ENCODE results near the gene ADAMTS7. TPM values are rescaled to one million over a fixed set of nuclear protein-coding genes. Genes with fewer than 3 reads are reported as not detected.

The ADAMTS7 gene, protein sequence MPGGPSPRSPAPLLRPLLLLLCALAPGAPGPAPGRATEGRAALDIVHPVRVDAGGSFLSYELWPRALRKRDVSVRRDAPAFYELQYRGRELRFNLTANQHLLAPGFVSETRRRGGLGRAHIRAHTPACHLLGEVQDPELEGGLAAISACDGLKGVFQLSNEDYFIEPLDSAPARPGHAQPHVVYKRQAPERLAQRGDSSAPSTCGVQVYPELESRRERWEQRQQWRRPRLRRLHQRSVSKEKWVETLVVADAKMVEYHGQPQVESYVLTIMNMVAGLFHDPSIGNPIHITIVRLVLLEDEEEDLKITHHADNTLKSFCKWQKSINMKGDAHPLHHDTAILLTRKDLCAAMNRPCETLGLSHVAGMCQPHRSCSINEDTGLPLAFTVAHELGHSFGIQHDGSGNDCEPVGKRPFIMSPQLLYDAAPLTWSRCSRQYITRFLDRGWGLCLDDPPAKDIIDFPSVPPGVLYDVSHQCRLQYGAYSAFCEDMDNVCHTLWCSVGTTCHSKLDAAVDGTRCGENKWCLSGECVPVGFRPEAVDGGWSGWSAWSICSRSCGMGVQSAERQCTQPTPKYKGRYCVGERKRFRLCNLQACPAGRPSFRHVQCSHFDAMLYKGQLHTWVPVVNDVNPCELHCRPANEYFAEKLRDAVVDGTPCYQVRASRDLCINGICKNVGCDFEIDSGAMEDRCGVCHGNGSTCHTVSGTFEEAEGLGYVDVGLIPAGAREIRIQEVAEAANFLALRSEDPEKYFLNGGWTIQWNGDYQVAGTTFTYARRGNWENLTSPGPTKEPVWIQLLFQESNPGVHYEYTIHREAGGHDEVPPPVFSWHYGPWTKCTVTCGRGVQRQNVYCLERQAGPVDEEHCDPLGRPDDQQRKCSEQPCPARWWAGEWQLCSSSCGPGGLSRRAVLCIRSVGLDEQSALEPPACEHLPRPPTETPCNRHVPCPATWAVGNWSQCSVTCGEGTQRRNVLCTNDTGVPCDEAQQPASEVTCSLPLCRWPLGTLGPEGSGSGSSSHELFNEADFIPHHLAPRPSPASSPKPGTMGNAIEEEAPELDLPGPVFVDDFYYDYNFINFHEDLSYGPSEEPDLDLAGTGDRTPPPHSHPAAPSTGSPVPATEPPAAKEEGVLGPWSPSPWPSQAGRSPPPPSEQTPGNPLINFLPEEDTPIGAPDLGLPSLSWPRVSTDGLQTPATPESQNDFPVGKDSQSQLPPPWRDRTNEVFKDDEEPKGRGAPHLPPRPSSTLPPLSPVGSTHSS (N-terminal part only)
- polyA plus RNA-seq (2013): 11.3 and 12.3 TPM in 2 replicates

DNA sequence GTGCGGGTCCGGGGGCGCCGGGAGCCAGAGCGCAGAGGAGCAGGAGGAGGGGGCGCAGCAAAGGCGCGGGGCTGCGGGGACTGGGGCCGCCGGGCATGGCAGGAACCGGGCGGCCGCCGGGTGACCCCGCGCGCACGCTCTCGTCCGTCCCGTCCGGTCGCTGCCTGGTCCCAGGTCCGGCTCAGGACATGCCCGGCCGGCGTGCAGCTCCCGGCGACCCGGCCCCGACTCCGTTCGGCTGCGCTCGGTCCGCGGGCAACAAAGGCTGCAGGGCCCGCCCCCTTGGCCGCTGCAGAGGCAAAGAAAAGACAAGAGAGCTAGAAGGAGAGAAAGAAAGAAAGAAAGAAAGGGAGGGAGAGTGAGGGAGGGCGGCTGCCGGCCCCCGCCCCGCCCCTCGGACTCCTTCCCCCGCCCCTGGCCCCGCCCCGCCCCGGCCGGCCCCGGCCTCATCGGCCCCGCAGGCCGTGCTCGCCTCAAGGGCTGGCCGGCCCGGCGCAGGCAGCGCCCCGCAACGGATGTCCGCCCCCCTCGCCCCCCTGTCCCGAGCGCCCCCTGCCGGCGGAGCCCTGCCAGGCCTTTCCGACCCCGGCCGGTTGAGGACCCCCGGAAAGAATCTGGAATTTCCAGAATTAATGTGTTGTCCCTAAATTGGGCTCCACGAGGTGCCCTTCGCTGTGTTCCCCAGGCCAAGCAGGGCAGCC, at the start of gene ADAMTS7:
TSS of gene ADAMTS7 (minus strand) at position 341 of the 701 bp plus-strand sequence. CDS start at position 97, 244 bp downstream.
- H4K91ac ChIP-seq (ENCODE audit: low read depth, low read length): peak within 1 kb of the TSS; percentile 73
- peaks cover 9% of the 10 kb centered on the region for H3K79me1 ChIP-seq (ENCODE audit: low read length)
- peaks cover 20% of the 10 kb centered on the region for H3K27me3 ChIP-seq (ENCODE audit: insufficient read depth, low read length)
- peak within 1 kb of the TSS; percentile 3 for H2AK5ac ChIP-seq (ENCODE audit: low read length)
- H3K9me3 ChIP-seq (ENCODE audit: insufficient read depth, low read depth, low read length): peaks cover 2% of the 10 kb centered on the region
- H3K23ac ChIP-seq (ENCODE audit: low read length): no peak within 1 kb of the TSS
- H2AFZ ChIP-seq (ENCODE audit: insufficient read depth, low read length, poor library complexity): peak within 1 kb of the TSS; percentile 96
- peak in 1 of 2 donors; percentile 44 for DNase-seq
- WGBS (ENCODE audit: extremely low coverage, insufficient coverage, insufficient read length): no CpG with 5 or more reads among the region's 73 CpGs
- H3K4me1 ChIP-seq (ENCODE audit: control insufficient read depth in 1 of 2, insufficient read depth in 2 of 2, low read length in 2 of 2): peaks cover 4 to 9% of the 10 kb centered on the region in 2 experiments
- H2BK12ac ChIP-seq (ENCODE audit: low read length): peak within 1 kb of the TSS; percentile 70
- H3K27ac ChIP-seq (ENCODE audit: low read depth, low read length): peak within 1 kb of the TSS; percentile 43
- H3K79me2 ChIP-seq (ENCODE audit: control insufficient read depth, insufficient read depth, low read length, poor library complexity): no peaks in the 10 kb centered on the region
- H4K8ac ChIP-seq (ENCODE audit: low read depth, low read length): peak within 1 kb of the TSS; percentile 84
- H3K14ac ChIP-seq (ENCODE audit: low read length): peak within 1 kb of the TSS; percentile 69
- H3K4ac ChIP-seq (ENCODE audit: low read depth, low read length): peak within 1 kb of the TSS; percentile 29
- H3K4me2 ChIP-seq (ENCODE audit: low read length): peak within 1 kb of the TSS; percentile 96
- H3K4me3 ChIP-seq (ENCODE audit: low read depth, low read length): peak within 1 kb of the TSS; percentile 82
- H3K36me3 ChIP-seq (ENCODE audit: control insufficient read depth in 1 of 2, insufficient read depth in 2 of 2, low read length in 2 of 2): no peaks in the 10 kb centered on the region
- H2BK5ac ChIP-seq (ENCODE audit: low read depth, low read length, poor library complexity): no peak within 1 kb of the TSS
- peak within 1 kb of the TSS; percentile 57 for H3K18ac ChIP-seq (ENCODE audit: low read length)
- peak within 1 kb of the TSS; percentile 81 for H3K9ac ChIP-seq (ENCODE audit: low read length)
- H4K12ac ChIP-seq (ENCODE audit: low read depth, low read length): peak within 1 kb of the TSS; percentile 87
- peak within 1 kb of the TSS; percentile 61 for H2BK120ac ChIP-seq (ENCODE audit: insufficient read depth, low read length, poor library complexity)

DNA sequence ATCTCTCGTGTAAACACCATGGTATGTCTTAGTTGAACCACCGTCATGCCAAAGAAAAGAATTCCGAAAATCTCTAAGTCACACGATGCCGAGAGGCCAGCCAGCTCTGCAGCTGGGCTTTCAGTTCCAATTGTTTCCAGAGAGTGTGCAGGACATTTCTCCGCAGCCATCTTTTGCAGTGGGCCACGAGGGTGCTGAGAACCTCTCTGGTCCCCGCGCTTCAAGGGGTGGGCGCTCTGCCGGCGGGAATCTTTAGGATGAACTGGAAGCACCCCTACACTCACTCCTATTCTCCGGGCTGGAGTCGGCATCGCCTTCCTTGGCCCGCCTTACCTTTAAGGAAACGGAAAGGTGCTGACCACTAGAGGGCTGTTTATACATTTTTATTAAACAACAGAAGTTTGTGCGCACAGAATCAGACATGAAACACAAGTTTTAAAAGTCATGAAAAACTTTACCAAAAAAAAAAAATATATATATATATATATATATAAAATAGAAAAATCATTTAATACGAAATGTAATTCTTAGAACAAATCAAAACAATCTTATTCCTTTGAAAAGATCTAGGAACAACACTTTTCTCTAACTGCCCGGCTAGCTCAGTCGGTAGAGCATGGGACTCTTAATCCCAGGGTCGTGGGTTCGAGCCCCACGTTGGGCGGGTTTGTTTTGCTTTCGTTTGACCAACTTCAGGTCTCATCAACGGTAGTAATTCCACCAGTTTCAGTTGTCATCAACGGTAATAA, 48.9 kb upstream of the ADAMTS7 start:
- peak; percentile 78 to 92 for DNase-seq
- peak overlapping the region; percentile 27 for H2BK5ac ChIP-seq (ENCODE audit: low read depth, low read length, poor library complexity)
- H4K12ac ChIP-seq (ENCODE audit: low read depth, low read length): peak overlapping the region; percentile 77
- H3K4me1 ChIP-seq (ENCODE audit: control insufficient read depth in 1 of 2, insufficient read depth in 2 of 2, low read length in 2 of 2): no peaks in the 10 kb centered on the region
- H4K8ac ChIP-seq (ENCODE audit: low read depth, low read length): peak overlapping the region; percentile 69
- H3K9me3 ChIP-seq (ENCODE audit: insufficient read depth, low read depth, low read length): no peaks in the 10 kb centered on the region
- H3K79me2 ChIP-seq (ENCODE audit: control insufficient read depth, insufficient read depth, low read length, poor library complexity): no peaks in the 10 kb centered on the region
- H3K36me3 ChIP-seq (ENCODE audit: control insufficient read depth in 1 of 2, insufficient read depth in 2 of 2, low read length in 2 of 2): no peaks in the 10 kb centered on the region
- H2AK5ac ChIP-seq (ENCODE audit: low read length): no peak overlapping the region
- peak overlapping the region; percentile 28 for H4K91ac ChIP-seq (ENCODE audit: low read depth, low read length)
- H2BK120ac ChIP-seq (ENCODE audit: insufficient read depth, low read length, poor library complexity): no peak overlapping the region
- peak overlapping the region; percentile 68 for H3K4me3 ChIP-seq (ENCODE audit: low read depth, low read length)
- peak overlapping the region; percentile 66 for H3K4me2 ChIP-seq (ENCODE audit: low read length)
- peak overlapping the region; percentile 27 for H3K27ac ChIP-seq (ENCODE audit: low read depth, low read length)
- no peak overlapping the region for H3K18ac ChIP-seq (ENCODE audit: low read length)
- peak overlapping the region; percentile 90 for H3K14ac ChIP-seq (ENCODE audit: low read length)
- no peaks in the 10 kb centered on the region for H3K27me3 ChIP-seq (ENCODE audit: insufficient read depth, low read length)
- peak overlapping the region; percentile 84 for H2BK12ac ChIP-seq (ENCODE audit: low read length)
- no CpG with 5 or more reads among the region's 28 CpGs for WGBS (ENCODE audit: extremely low coverage, insufficient coverage, insufficient read length)
- no peak overlapping the region for H3K23ac ChIP-seq (ENCODE audit: low read length)
- H3K9ac ChIP-seq (ENCODE audit: low read length): peak overlapping the region; percentile 10
- peak overlapping the region; percentile 94 for H2AFZ ChIP-seq (ENCODE audit: insufficient read depth, low read length, poor library complexity)
- no peak overlapping the region for H3K4ac ChIP-seq (ENCODE audit: low read depth, low read length)
- no peaks in the 10 kb centered on the region for H3K79me1 ChIP-seq (ENCODE audit: low read length)

DNA sequence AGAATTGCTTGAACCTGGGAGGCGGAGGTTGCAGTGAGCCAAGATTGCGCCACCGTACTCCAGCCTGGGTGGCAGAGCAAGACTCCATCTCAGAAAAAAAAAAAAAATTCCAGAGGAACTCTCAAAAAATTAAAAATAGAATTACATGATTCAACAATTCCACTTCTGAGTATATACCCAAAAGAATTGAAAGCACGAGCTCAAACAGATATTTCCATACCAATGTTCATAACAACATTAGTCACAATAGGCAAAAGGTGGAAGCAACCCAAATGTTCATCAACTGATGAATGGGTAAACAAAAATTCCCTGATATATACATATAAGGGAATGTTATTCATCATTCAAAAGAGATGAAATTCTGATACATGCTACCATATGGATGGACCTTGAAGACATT, 44.5 kb upstream of the ADAMTS7 start:
- no peaks in the 10 kb centered on the region for H3K4me1 ChIP-seq (ENCODE audit: control insufficient read depth in 1 of 2, insufficient read depth in 2 of 2, low read length in 2 of 2)
- no peaks in the 10 kb centered on the region for H3K9me3 ChIP-seq (ENCODE audit: insufficient read depth, low read depth, low read length)

More for the DNA sequence above, 44.5 kb upstream of the ADAMTS7 start:
- no peak overlapping the region for H4K8ac ChIP-seq (ENCODE audit: low read depth, low read length)
- H2BK12ac ChIP-seq (ENCODE audit: low read length): no peak overlapping the region
- no peak overlapping the region for H2BK5ac ChIP-seq (ENCODE audit: low read depth, low read length, poor library complexity)
- no CpG with 5 or more reads among the region's 4 CpGs for WGBS (ENCODE audit: extremely low coverage, insufficient coverage, insufficient read length)
- no peak overlapping the region for H2AK5ac ChIP-seq (ENCODE audit: low read length)
- H3K4me3 ChIP-seq (ENCODE audit: low read depth, low read length): no peak overlapping the region
- DNase-seq: peak in 1 of 2 donors; percentile 77
- no peaks in the 10 kb centered on the region for H3K79me2 ChIP-seq (ENCODE audit: control insufficient read depth, insufficient read depth, low read length, poor library complexity)
- H3K27me3 ChIP-seq (ENCODE audit: insufficient read depth, low read length): no peaks in the 10 kb centered on the region
- no peak overlapping the region for H3K18ac ChIP-seq (ENCODE audit: low read length)
- H3K36me3 ChIP-seq (ENCODE audit: control insufficient read depth in 1 of 2, insufficient read depth in 2 of 2, low read length in 2 of 2): no peaks in the 10 kb centered on the region
- H3K14ac ChIP-seq (ENCODE audit: low read length): no peak overlapping the region
- no peaks in the 10 kb centered on the region for H3K79me1 ChIP-seq (ENCODE audit: low read length)
- no peak overlapping the region for H2AFZ ChIP-seq (ENCODE audit: insufficient read depth, low read length, poor library complexity)
- H4K12ac ChIP-seq (ENCODE audit: low read depth, low read length): no peak overlapping the region
- no peak overlapping the region for H4K91ac ChIP-seq (ENCODE audit: low read depth, low read length)
- no peak overlapping the region for H3K4ac ChIP-seq (ENCODE audit: low read depth, low read length)
- H3K9ac ChIP-seq (ENCODE audit: low read length): no peak overlapping the region
- H2BK120ac ChIP-seq (ENCODE audit: insufficient read depth, low read length, poor library complexity): no peak overlapping the region
- no peak overlapping the region for H3K4me2 ChIP-seq (ENCODE audit: low read length)
- H3K23ac ChIP-seq (ENCODE audit: low read length): no peak overlapping the region
- H3K27ac ChIP-seq (ENCODE audit: low read depth, low read length): no peak overlapping the region
